ENCODE data around the gene RBM48.

- TF ChIP-seq CTCF (IDR thresholded peaks at IDR 0.05; ENCODE audit: low read length) (no peak), EZH2 (optimal IDR thresholded peaks at IDR 0.05; ENCODE audit: low read depth, low read length) (no peak), EZH2phosphoT487 (IDR thresholded peaks at IDR 0.05; ENCODE audit: low read length) (no peak)
These were observed 19.6 kb upstream of the RBM48 start for GRCh38 chr7:92508946-92509345.
